Left ventricle myocardium inferior (tissue), 1 donor: ENCODE measurements around the gene GRB10. TPM values are rescaled to one million over a fixed set of nuclear protein-coding genes. Genes with fewer than 3 reads are reported as not detected.

Experiments used
- DNase-seq: peaks from one replicate; pipeline ENCODE4 v3.0.0-alpha.2; 2020
- H3K27ac ChIP-seq: fragments of 200-600 bp; replicated peaks from 2 replicates; pipeline ENCODE4 v1.8.0; 2021
- H3K27me3 ChIP-seq: fragments of 200-600 bp; 2 replicates; pipeline ENCODE4 v1.8.0; 2021; ENCODE audit warnings: low read depth
- H3K36me3 ChIP-seq: fragments of 200-600 bp; 2 replicates; pipeline ENCODE4 v1.8.0; 2021
- H3K4me1 ChIP-seq: fragments of 200-600 bp; 2 replicates; pipeline ENCODE4 v1.8.0; 2021
- H3K4me3 ChIP-seq: fragments of 200-600 bp; 2 replicates; pipeline ENCODE4 v1.8.0; 2021; ENCODE audit warnings: mild to moderate bottlenecking, moderate library complexity
- H3K9me3 ChIP-seq: fragments of 200-600 bp; replicated peaks from 2 replicates; pipeline ENCODE4 v1.8.0; 2021
- CTCF ChIP-seq: fragments of 200-600 bp; IDR thresholded peaks from 2 replicates; pipeline ENCODE4 v1.8.0; 2021; ENCODE audit warnings: antibody characterized with exemption, mild to moderate bottlenecking, borderline replicate concordance
- intact Hi-C: fragments of 100-400 bp; cut with micrococcal nuclease; formaldehyde crosslinking; loops from one replicate; pipeline ENCODE4 v1.11.0; 2022
- total RNA-seq: library from RNA; stranded (reverse); fragmentation: NEBNext Ultra II Directional; extraction: Animal tissue kit (Norgen Biotek cat#: 25700); gene quantifications from one replicate; pipeline ENCODE4 v1.2.1, GENCODE V29; 2021
- donor health status: DM: no; HTN: yes; CAD: no; lungs with severe emphysema.

GRB10 gene
- total RNA-seq, 1 donor from 2014 or later = 40.6 TPM

DNA sequence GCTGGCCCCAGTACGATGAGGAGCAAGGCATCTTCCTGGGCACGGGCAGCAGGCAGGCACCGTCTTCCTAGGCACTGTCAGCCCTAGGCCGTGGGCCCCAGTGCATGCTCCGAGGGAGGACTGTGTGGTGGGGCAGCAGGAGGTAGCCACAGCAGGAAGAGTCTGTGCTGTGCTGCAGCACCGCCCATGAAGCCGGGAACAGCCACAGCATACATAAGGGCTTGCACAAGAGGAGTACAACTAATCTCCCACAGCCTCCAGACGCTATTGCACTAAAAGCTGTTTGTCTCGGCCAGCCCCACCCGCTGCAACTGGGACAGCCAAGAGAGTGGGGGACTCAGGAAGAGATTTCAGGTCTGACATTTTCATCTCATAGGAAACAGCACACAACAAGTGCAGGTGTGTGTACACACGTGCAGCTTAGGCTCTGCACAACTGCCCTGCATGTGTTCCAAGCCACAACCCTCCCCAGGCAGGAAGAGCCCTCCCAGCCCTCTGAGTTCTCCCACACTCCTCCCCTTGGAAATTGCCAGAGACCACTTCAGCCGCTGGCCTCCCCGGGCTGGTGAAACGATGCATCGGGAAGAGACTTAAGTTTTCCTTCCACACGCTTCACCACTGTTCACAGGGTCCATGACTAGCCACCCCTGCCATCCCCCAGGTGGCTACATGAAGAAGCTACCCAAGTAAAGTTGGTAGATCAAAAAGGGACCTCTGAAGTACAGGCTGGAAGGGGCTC lies 129.4 kb downstream of the GRB10 start:
- intact Hi-C loops = no loop called here
- DNase-seq = peak; percentile 70
- Histone ChIP-seq H3K36me3 (no peaks in the 10 kb centered on the region), H3K27ac (peak overlapping the region; percentile 90), H3K27me3 (no peaks in the 10 kb centered on the region), H3K4me3 (peak overlapping the region; percentile 37), H3K4me1 (peaks cover 94% of the 10 kb centered on the region), H3K9me3 (no peaks in the 10 kb centered on the region)
- TF ChIP-seq CTCF = no peak

DNA sequence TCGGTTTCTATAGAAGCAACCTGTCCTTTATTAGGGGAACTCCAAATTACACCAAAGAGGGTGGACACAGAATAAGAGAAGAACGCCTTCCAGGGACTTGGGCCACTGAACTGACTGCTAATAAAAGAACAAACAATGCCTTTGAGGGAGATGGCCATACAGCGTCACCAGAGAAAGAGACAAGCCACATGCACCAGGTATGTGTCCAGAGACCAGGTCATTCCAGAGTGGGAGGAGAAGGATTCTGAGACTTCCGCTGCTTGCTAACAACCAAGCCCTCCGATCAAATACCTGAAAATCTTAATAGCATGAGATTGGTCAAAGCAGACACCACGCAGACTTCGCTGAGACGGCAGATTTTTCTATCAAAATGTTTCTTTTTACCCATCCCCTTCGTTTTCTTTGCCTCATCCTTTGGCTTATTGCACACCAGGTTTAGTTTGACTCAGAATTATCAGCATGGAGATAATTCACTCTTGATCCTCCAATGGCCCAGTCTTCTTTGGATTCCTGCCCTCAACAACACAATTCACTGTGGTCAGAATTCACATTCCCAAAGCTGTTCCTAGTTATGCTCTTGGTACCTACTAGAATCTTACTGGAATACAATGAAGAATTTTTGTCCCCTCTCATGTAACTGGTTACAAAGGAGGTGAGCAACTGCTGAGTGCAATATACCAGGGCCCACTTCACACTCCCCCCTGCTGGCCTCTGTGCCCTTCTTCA lies 130.1 kb downstream of the GRB10 start:
- Histone ChIP-seq H3K36me3 (no peaks in the 10 kb centered on the region), H3K9me3 (no peaks in the 10 kb centered on the region), H3K4me3 (no peak overlapping the region), H3K4me1 (peaks cover 89% of the 10 kb centered on the region), H3K27me3 (no peaks in the 10 kb centered on the region), H3K27ac (peak overlapping the region; percentile 90)
- intact Hi-C loops = no loop called here
- TF ChIP-seq CTCF = no peak
- no peak for DNase-seq

GRCh38 chr7:50651271-50651989 lies 131.3 kb downstream of the GRB10 start:
- peak overlapping the region; percentile 90 for H3K27ac ChIP-seq
- H3K36me3 ChIP-seq = no peaks in the 10 kb centered on the region
- peaks cover 78% of the 10 kb centered on the region for H3K4me1 ChIP-seq
- intact Hi-C loops = no loop called here
- H3K4me3 ChIP-seq = no peak overlapping the region
- TF ChIP-seq CTCF = no peak
- no peaks in the 10 kb centered on the region for H3K9me3 ChIP-seq
- no peak for DNase-seq
- no peaks in the 10 kb centered on the region for H3K27me3 ChIP-seq

GRCh38 chr7:50650057-50650664 lies 132.5 kb downstream of the GRB10 start:
- no peaks in the 10 kb centered on the region for H3K36me3 ChIP-seq
- DNase-seq = no peak
- H3K27me3 ChIP-seq = no peaks in the 10 kb centered on the region
- intact Hi-C loops = no loop called here
- peaks cover 65% of the 10 kb centered on the region for H3K4me1 ChIP-seq
- H3K27ac ChIP-seq = no peak overlapping the region
- no peak for TF ChIP-seq CTCF
- H3K9me3 ChIP-seq = no peaks in the 10 kb centered on the region
- H3K4me3 ChIP-seq = no peak overlapping the region

DNA sequence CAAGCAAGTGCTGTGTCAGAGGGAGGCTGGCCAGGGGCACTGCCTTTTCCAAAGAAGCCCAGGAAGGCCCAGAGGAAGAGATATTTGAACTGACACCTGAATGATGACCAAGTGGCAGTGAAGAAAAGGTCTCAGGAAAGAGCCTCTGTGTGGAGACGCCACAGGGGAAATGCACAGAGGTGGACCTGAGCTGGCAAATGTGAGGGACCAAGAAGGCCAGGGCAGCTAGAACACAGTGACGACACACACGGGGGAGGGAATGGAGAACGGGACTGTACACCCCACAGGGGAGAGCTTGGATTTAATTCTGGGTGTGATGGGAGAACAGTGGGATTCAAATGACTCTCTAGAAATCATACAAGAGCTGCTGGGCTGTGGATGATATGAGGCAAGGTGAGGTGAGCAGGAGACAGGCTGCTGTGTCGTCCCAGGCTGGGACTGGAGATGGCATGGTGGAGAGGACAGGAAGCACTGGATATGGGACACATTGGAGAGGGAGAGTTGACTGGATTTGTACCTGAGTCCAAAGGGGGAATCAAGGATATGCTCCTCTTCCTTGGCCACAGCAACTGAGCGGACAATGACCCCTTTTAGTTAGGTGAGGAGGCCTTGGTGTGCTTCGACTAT lies 133.3 kb downstream of the GRB10 start:
- Histone ChIP-seq H3K9me3 (no peaks in the 10 kb centered on the region), H3K36me3 (no peaks in the 10 kb centered on the region), H3K27ac (peak overlapping the region; percentile 7), H3K4me3 (no peak overlapping the region), H3K4me1 (peaks cover 57% of the 10 kb centered on the region), H3K27me3 (no peaks in the 10 kb centered on the region)
- no peak for DNase-seq
- intact Hi-C loops = no loop called here
- no peak for TF ChIP-seq CTCF
